ENCODE data around the gene CD55.

DNA sequence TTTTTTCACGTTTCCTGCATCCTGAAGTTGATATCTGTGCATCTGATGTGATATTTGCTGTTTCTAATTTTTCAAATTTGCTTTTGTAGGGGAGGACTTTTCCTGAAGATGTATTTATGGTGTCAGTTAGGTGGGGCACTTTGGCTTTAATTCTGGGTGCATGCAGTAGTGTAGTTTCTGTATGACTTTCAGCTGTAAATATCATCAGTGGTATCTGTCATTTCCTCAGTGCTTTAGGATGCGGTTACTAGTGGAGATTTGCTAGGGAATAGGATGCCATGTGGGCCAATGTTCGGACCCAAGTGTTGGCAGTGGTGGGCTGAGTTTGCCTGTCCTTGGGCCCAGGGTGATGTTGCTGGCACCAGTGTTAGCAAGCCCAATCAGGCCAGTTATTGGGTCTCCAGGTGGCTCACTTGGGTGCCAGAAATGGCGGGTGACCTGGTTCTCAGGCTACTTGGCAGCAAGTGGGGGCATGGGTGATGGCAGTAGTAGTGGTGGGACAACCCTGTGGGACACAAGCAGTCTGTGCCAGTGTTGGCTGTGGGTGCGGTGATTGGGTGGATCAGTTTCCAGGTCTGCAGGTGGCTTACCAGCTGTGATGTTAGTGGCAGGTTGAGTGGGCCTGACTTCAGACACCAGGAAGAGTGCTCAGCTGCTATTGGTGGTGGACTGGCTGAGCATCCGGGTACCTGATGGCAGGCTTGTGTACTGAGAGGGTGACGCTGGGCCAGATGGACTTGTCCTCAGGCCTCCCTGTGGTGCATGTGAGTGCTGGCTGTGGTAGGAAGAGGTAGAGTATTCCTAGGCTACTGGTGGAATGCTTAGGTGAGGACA is 24.4 kb downstream of the CD55 start:
- TF ChIP-seq, protein P1, sequence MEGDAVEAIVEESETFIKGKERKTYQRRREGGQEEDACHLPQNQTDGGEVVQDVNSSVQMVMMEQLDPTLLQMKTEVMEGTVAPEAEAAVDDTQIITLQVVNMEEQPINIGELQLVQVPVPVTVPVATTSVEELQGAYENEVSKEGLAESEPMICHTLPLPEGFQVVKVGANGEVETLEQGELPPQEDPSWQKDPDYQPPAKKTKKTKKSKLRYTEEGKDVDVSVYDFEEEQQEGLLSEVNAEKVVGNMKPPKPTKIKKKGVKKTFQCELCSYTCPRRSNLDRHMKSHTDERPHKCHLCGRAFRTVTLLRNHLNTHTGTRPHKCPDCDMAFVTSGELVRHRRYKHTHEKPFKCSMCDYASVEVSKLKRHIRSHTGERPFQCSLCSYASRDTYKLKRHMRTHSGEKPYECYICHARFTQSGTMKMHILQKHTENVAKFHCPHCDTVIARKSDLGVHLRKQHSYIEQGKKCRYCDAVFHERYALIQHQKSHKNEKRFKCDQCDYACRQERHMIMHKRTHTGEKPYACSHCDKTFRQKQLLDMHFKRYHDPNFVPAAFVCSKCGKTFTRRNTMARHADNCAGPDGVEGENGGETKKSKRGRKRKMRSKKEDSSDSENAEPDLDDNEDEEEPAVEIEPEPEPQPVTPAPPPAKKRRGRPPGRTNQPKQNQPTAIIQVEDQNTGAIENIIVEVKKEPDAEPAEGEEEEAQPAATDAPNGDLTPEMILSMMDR (IDR thresholded peaks at IDR 0.05; ENCODE audit: insufficient read depth, low read length): no peak
- TF ChIP-seq, protein P2, sequence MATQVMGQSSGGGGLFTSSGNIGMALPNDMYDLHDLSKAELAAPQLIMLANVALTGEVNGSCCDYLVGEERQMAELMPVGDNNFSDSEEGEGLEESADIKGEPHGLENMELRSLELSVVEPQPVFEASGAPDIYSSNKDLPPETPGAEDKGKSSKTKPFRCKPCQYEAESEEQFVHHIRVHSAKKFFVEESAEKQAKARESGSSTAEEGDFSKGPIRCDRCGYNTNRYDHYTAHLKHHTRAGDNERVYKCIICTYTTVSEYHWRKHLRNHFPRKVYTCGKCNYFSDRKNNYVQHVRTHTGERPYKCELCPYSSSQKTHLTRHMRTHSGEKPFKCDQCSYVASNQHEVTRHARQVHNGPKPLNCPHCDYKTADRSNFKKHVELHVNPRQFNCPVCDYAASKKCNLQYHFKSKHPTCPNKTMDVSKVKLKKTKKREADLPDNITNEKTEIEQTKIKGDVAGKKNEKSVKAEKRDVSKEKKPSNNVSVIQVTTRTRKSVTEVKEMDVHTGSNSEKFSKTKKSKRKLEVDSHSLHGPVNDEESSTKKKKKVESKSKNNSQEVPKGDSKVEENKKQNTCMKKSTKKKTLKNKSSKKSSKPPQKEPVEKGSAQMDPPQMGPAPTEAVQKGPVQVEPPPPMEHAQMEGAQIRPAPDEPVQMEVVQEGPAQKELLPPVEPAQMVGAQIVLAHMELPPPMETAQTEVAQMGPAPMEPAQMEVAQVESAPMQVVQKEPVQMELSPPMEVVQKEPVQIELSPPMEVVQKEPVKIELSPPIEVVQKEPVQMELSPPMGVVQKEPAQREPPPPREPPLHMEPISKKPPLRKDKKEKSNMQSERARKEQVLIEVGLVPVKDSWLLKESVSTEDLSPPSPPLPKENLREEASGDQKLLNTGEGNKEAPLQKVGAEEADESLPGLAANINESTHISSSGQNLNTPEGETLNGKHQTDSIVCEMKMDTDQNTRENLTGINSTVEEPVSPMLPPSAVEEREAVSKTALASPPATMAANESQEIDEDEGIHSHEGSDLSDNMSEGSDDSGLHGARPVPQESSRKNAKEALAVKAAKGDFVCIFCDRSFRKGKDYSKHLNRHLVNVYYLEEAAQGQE (IDR thresholded peaks at IDR 0.05; ENCODE audit: insufficient replicate concordance, low read depth): no peak
- no peak for TF ChIP-seq POLR2AphosphoS5 (IDR thresholded peaks at IDR 0.05; ENCODE audit: low read depth)
- no peak for TF ChIP-seq SPI1 (IDR thresholded peaks at IDR 0.05; ENCODE audit: borderline replicate concordance, low read depth)
